SJSA1 (cell line): ENCODE measurements around the gene EEF1A2. TPM values are rescaled to one million over a fixed set of nuclear protein-coding genes. Genes with fewer than 3 reads are reported as not detected.
"Not testable (repeated sequence)": the region's sequence is repeated elsewhere in the genome, so short reads cannot be mapped to it uniquely, and the experiment has no call there.

ENCODE experiments used
- DNase-seq, 2 experiments: peaks; one replicate each; pipeline ENCODE4 v3.0.0-alpha.2; 2015 to 2020; ENCODE audit warnings: low spot score in 2 of 2, low read depth in 1 of 2
- H3K27ac ChIP-seq: fragments of 250-450 bp; sonication (Bioruptor Pico); 2 replicates; pipeline ENCODE4 v1.5.1; 2020; ENCODE audit warnings: mild to moderate bottlenecking, moderate library complexity
- H3K27me3 ChIP-seq: fragments of 250-450 bp; sonication (Bioruptor Pico); replicated peaks from 2 replicates; pipeline ENCODE4 v1.5.1; 2020; ENCODE audit warnings: mild to moderate bottlenecking, moderate library complexity
- H3K36me3 ChIP-seq: fragments of 250-450 bp; sonication (Bioruptor Pico); 2 replicates; pipeline ENCODE4 v1.5.1; 2020; ENCODE audit warnings: mild to moderate bottlenecking
- H3K4me1 ChIP-seq: fragments of 250-450 bp; sonication (Bioruptor Pico); replicated peaks from 2 replicates; pipeline ENCODE4 v1.6.1; 2021; ENCODE audit warnings: mild to moderate bottlenecking
- H3K4me3 ChIP-seq: fragments of 250-450 bp; sonication (Bioruptor Pico); 2 replicates; pipeline ENCODE4 v1.5.1; 2020; ENCODE audit warnings: mild to moderate bottlenecking
- H3K9me3 ChIP-seq: fragments of 250-450 bp; sonication (Bioruptor Pico); replicated peaks from 2 replicates; pipeline ENCODE4 v1.5.1; 2020; ENCODE audit warnings: mild to moderate bottlenecking
- total RNA-seq: library from RNA; depleted of rRNA; stranded (reverse); fragments of >200 nt; shearing (Covaris generic); gene quantifications from 2 replicates; pipeline ENCODE4 v1.2.3, GENCODE V29; 2014

Gene EEF1A2
- total RNA-seq, 1 experiment from 2014 or later, result 13.0 TPM

- H3K27me3 ChIP-seq, result peaks cover 18% of the 10 kb centered on the region
- no peaks in the 10 kb centered on the region for H3K9me3 ChIP-seq
- DNase-seq, result no peak
- no peak overlapping the region for H3K4me3 ChIP-seq
- peaks cover 13% of the 10 kb centered on the region for H3K4me1 ChIP-seq
- no peak overlapping the region for H3K27ac ChIP-seq
- H3K36me3 ChIP-seq, result no peaks in the 10 kb centered on the region
Measured at GRCh38 chr20:63487116-63487764, 11.6 kb downstream of the EEF1A2 start.

GRCh38 chr20:63486300-63486855, 12.5 kb downstream of the EEF1A2 start:
- H3K4me3 ChIP-seq, result no peak overlapping the region
- no peaks in the 10 kb centered on the region for H3K9me3 ChIP-seq

GRCh38 chr20:63484651-63485403, 14.1 kb downstream of the EEF1A2 start:
- Histone ChIP-seq H3K27ac (no peak overlapping the region), H3K36me3 (no peaks in the 10 kb centered on the region)

More at GRCh38 chr20:63486300-63486855, 12.5 kb downstream of the EEF1A2 start:
- DNase-seq, result no peak
- H3K4me1 ChIP-seq, result peaks cover 13% of the 10 kb centered on the region
- no peak overlapping the region for H3K27ac ChIP-seq
- H3K27me3 ChIP-seq, result peaks cover 27% of the 10 kb centered on the region
- H3K36me3 ChIP-seq, result no peaks in the 10 kb centered on the region

GRCh38 chr20:63484236-63484635, 14.6 kb downstream of the EEF1A2 start:
- no peak for DNase-seq
- H3K36me3 ChIP-seq, result no peaks in the 10 kb centered on the region
- no peaks in the 10 kb centered on the region for H3K9me3 ChIP-seq
- no peak overlapping the region for H3K27ac ChIP-seq
- peaks cover 13% of the 10 kb centered on the region for H3K4me1 ChIP-seq
- no peak overlapping the region for H3K4me3 ChIP-seq
- H3K27me3 ChIP-seq, result peaks cover 42% of the 10 kb centered on the region

More at GRCh38 chr20:63484651-63485403, 14.1 kb downstream of the EEF1A2 start:
- peaks cover 13% of the 10 kb centered on the region for H3K4me1 ChIP-seq
- DNase-seq, result no peak
- no peaks in the 10 kb centered on the region for H3K9me3 ChIP-seq
- H3K27me3 ChIP-seq, result peaks cover 38% of the 10 kb centered on the region
- H3K4me3 ChIP-seq, result no peak overlapping the region

- Histone ChIP-seq H3K4me3 (no peak overlapping the region), H3K4me1 (peaks cover 13% of the 10 kb centered on the region), H3K27ac (no peak overlapping the region), H3K36me3 (no peaks in the 10 kb centered on the region), H3K27me3 (peaks cover 46% of the 10 kb centered on the region), H3K9me3 (no peaks in the 10 kb centered on the region)
- DNase-seq, result no peak
Measured at GRCh38 chr20:63483834-63484233, 15.0 kb downstream of the EEF1A2 start.

GRCh38 chr20:63482021-63482587, 16.8 kb downstream of the EEF1A2 start:
- no peak overlapping the region for H3K27ac ChIP-seq
- DNase-seq, result no peak
- no peak overlapping the region for H3K4me3 ChIP-seq
- peaks cover 13% of the 10 kb centered on the region for H3K4me1 ChIP-seq
- H3K27me3 ChIP-seq, result peaks cover 63% of the 10 kb centered on the region
- no peaks in the 10 kb centered on the region for H3K36me3 ChIP-seq
- no peaks in the 10 kb centered on the region for H3K9me3 ChIP-seq

- no peak for DNase-seq
- H3K4me1 ChIP-seq, result peaks cover 13% of the 10 kb centered on the region
- H3K27me3 ChIP-seq, result peaks cover 69% of the 10 kb centered on the region
- no peak overlapping the region for H3K27ac ChIP-seq
- H3K4me3 ChIP-seq, result no peak overlapping the region
- no peaks in the 10 kb centered on the region for H3K9me3 ChIP-seq
- H3K36me3 ChIP-seq, result no peaks in the 10 kb centered on the region
Measured at GRCh38 chr20:63481503-63481902, 17.4 kb downstream of the EEF1A2 start.

- Histone ChIP-seq H3K27me3 (peaks cover 86% of the 10 kb centered on the region), H3K4me1 (peaks cover 13% of the 10 kb centered on the region)
- H3K27ac ChIP-seq, DNase-seq, H3K4me3 ChIP-seq, H3K36me3 ChIP-seq, H3K9me3 ChIP-seq: not testable (repeated sequence)
Measured at GRCh38 chr20:63479695-63480419, 19.0 kb downstream of the EEF1A2 start.

- Histone ChIP-seq H3K4me3 (no peak overlapping the region), H3K4me1 (peaks cover 11% of the 10 kb centered on the region), H3K9me3 (no peaks in the 10 kb centered on the region), H3K27ac (no peak overlapping the region), H3K36me3 (no peaks in the 10 kb centered on the region), H3K27me3 (peaks cover 90% of the 10 kb centered on the region)
- DNase-seq, result no peak
Measured at GRCh38 chr20:63478346-63479302, 20.3 kb downstream of the EEF1A2 start.

GRCh38 chr20:63477944-63478343, 20.9 kb downstream of the EEF1A2 start:
- Histone ChIP-seq H3K4me3 (no peak overlapping the region), H3K9me3 (no peaks in the 10 kb centered on the region), H3K36me3 (no peaks in the 10 kb centered on the region), H3K27ac (no peak overlapping the region), H3K27me3 (peaks cover 92% of the 10 kb centered on the region), H3K4me1 (peaks cover 4% of the 10 kb centered on the region)
- DNase-seq, result no peak

GRCh38 chr20:63477061-63477616, 21.7 kb downstream of the EEF1A2 start:
- no peaks in the 10 kb centered on the region for H3K4me1 ChIP-seq
- H3K9me3 ChIP-seq, result no peaks in the 10 kb centered on the region
- no peak overlapping the region for H3K27ac ChIP-seq
- no peaks in the 10 kb centered on the region for H3K36me3 ChIP-seq
- H3K4me3 ChIP-seq, result no peak overlapping the region
- no peak for DNase-seq
- peaks cover 88% of the 10 kb centered on the region for H3K27me3 ChIP-seq

- DNase-seq, result no peak
- peaks cover 86% of the 10 kb centered on the region for H3K27me3 ChIP-seq
- H3K9me3 ChIP-seq, result no peaks in the 10 kb centered on the region
- H3K36me3 ChIP-seq, result no peaks in the 10 kb centered on the region
- no peaks in the 10 kb centered on the region for H3K4me1 ChIP-seq
- H3K4me3 ChIP-seq, result no peak overlapping the region
- no peak overlapping the region for H3K27ac ChIP-seq
Measured at GRCh38 chr20:63475209-63475608, 23.7 kb downstream of the EEF1A2 start.
